HepG2 (cell line): ENCODE measurements around the gene PLGRKT. TPM values are rescaled to one million over a fixed set of nuclear protein-coding genes. Genes with fewer than 3 reads are reported as not detected.

ENCODE experiments used
- ATAC-seq: fragments of 200-7000 bp; cut with Tn5 transposase; 3 replicates; pipeline ENCODE4 v1.9.1; 2020; ENCODE audit warnings: mild to moderate bottlenecking, moderate library complexity
- BruUV-seq: library from RNA; stranded (reverse); fragments of 400-500 nt; replicated peaks from 2 replicates; lab custom pipeline; 2021; lab: Mats Ljungman, UMichigan
- CTCF ChIA-PET: fragments of 300-600 bp; formaldehyde crosslinking; extraction: SDS; loops from one replicate; lab custom pipeline; 2021; ENCODE audit warnings: low total read pairs, inconsistent platforms, low intra/inter-chr PET ratio; lab: Yijun Ruan, JAX
- POLR2A ChIA-PET: fragments of 350-600 bp; sonication (Branson Sonifier 250); formaldehyde crosslinking; loops from one replicate; lab custom pipeline; 2020; ENCODE audit warnings: antibody characterized with exemption, inconsistent platforms; lab: Yijun Ruan, JAX
- DNase-seq: peaks from one replicate; pipeline ENCODE4 v3.0.0-alpha.2; 2015; ENCODE audit warnings: low spot score
- FAIRE-seq: peaks from 3 replicates; lab custom pipeline; 2011; peaks lifted over from hg19 to GRCh38; lab: Jason Lieb, UNC
- H2AFZ ChIP-seq: one replicate; pipeline ENCODE4 v1.6.1; 2011; ENCODE audit warnings: low read length, inconsistent platforms
- H3K27ac ChIP-seq: fragments of 300-600 bp; 3 replicates; pipeline ENCODE4 v1.8.0; 2011; ENCODE audit warnings: mixed run types, mild to moderate bottlenecking, mixed read lengths, low read length, inconsistent platforms; ENCODE audit not compliant: insufficient read depth; ENCODE audit errors: extremely low read length
- H3K27me3 ChIP-seq, 2 experiments: fragments of 200-600 bp in 1 of 2; 2 replicates in 1 of 2; 3 replicates in 1 of 2; pipeline versions ENCODE4 v1.6.0 to v1.8.0; 2011; ENCODE audit warnings: low read length in 2 of 2, mild to moderate bottlenecking in 2 of 2, moderate library complexity in 2 of 2, inconsistent platforms in 1 of 2; ENCODE audit not compliant: insufficient read depth in 2 of 2, control insufficient read depth in 1 of 2
- H3K36me3 ChIP-seq, 2 experiments: fragments of 200-600 bp in 1 of 2; replicated peaks in 1 of 2; 2 replicates in 1 of 2; 3 replicates in 1 of 2; pipeline versions ENCODE4 v1.5.1 to v1.8.0; 2011; ENCODE audit warnings: low read length in 2 of 2, inconsistent platforms in 1 of 2; ENCODE audit not compliant: insufficient read depth in 2 of 2, control insufficient read depth in 1 of 2
- H3K4me1 ChIP-seq: 2 replicates; pipeline ENCODE4 v1.5.1; 2012; ENCODE audit warnings: low read length, inconsistent platforms; ENCODE audit not compliant: insufficient read depth
- H3K4me2 ChIP-seq: 2 replicates; pipeline ENCODE4 v1.6.0; 2011; ENCODE audit warnings: low read depth, low read length, inconsistent platforms
- H3K4me3 ChIP-seq, 3 experiments: fragments of 200-600 bp in 1 of 3; sonication (generic), shearing (Covaris generic) in 1 of 3; replicated peaks in 1 of 3; 2 replicates each; pipeline ENCODE4 v1.5.1; 2011 to 2016; ENCODE audit warnings: low read length in 3 of 3, inconsistent platforms in 2 of 3, low read depth in 2 of 3, mild to moderate bottlenecking in 2 of 3, control low read depth in 1 of 3, mixed read lengths in 1 of 3; ENCODE audit not compliant: insufficient read depth in 1 of 3
- H3K79me2 ChIP-seq: one replicate; pipeline ENCODE4 v1.6.1; 2011; ENCODE audit warnings: low read length, inconsistent platforms; ENCODE audit not compliant: insufficient read depth
- H3K9ac ChIP-seq: 2 replicates; pipeline ENCODE4 v1.6.0; 2011; ENCODE audit warnings: mild to moderate bottlenecking, low read depth, low read length, inconsistent platforms; ENCODE audit not compliant: insufficient read depth
- H3K9me3 ChIP-seq: 2 replicates; pipeline ENCODE4 v1.5.1; 2012; ENCODE audit warnings: mild to moderate bottlenecking, low read length
- H4K20me1 ChIP-seq: 2 replicates; pipeline ENCODE4 v1.6.0; 2011; ENCODE audit warnings: inconsistent platforms, mild to moderate bottlenecking, low read length, moderate library complexity; ENCODE audit not compliant: insufficient read depth
- NCOR1 ChIP-seq: fragments of 200-600 bp; sonication (generic); IDR thresholded peaks from 2 replicates; pipeline ENCODE4 v1.7.0; 2017; ENCODE audit warnings: antibody characterized with exemption, low read length, borderline replicate concordance
- NRL ChIP-seq: sonication (generic); formaldehyde crosslinking; IDR thresholded peaks from 2 replicates; pipeline ENCODE4 v1.5.0; 2020; ENCODE audit warnings: missing genetic modification reagents, mild to moderate bottlenecking, moderate library complexity, borderline replicate concordance
- RFXANK ChIP-seq: IDR thresholded peaks from 2 replicates; pipeline ENCODE4 v1.6.1; 2016
- RXRB ChIP-seq: IDR thresholded peaks from 2 replicates; pipeline ENCODE4 v1.6.1; 2016; ENCODE audit warnings: borderline replicate concordance, missing genetic modification reagents, missing compliant biosample characterization
- SAFB2 ChIP-seq: sonication (generic); formaldehyde crosslinking; IDR thresholded peaks from 2 replicates; pipeline ENCODE4 v1.5.1; 2020; ENCODE audit warnings: missing genetic modification reagents, low read depth, mild to moderate bottlenecking, borderline replicate concordance
- ZFP36 ChIP-seq: fragments of 150-350 bp; IDR thresholded peaks from 2 replicates; pipeline ENCODE4 v1.6.1; 2018; ENCODE audit warnings: borderline replicate concordance, low read length, low read depth; ENCODE audit not compliant: partially characterized antibody
- ZMAT3 ChIP-seq: sonication (generic); formaldehyde crosslinking; conservative IDR thresholded peaks from 2 replicates; pipeline ENCODE4 v1.7.0; 2021; ENCODE audit warnings: missing genetic modification reagents
- ZNF17 ChIP-seq: sonication (generic); formaldehyde crosslinking; IDR thresholded peaks from 2 replicates; pipeline ENCODE4 v1.5.0; 2020; ENCODE audit warnings: mild to moderate bottlenecking, missing genetic modification reagents
- ZNF577 ChIP-seq: sonication (generic); formaldehyde crosslinking; IDR thresholded peaks from 2 replicates; pipeline ENCODE4 v1.4.0; 2020; ENCODE audit warnings: mild to moderate bottlenecking, low read depth, missing genetic modification reagents, borderline replicate concordance
- ZNF660 ChIP-seq: sonication (generic); formaldehyde crosslinking; IDR thresholded peaks from 2 replicates; pipeline ENCODE4 v1.5.1; 2020; ENCODE audit warnings: mild to moderate bottlenecking, low read depth, missing genetic modification reagents, borderline replicate concordance
- ZNF776 ChIP-seq: sonication (generic); formaldehyde crosslinking; IDR thresholded peaks from 2 replicates; pipeline ENCODE4 v1.4.0; 2020; ENCODE audit warnings: mild to moderate bottlenecking, missing genetic modification reagents
- ZNF850 ChIP-seq: sonication (generic); formaldehyde crosslinking; conservative IDR thresholded peaks from 2 replicates; pipeline ENCODE4 v1.9.0; 2021; ENCODE audit warnings: mild to moderate bottlenecking, missing genetic modification reagents
- ZSCAN22 ChIP-seq: sonication (generic); formaldehyde crosslinking; IDR thresholded peaks from 2 replicates; pipeline ENCODE4 v1.4.0; 2020; ENCODE audit warnings: mild to moderate bottlenecking, missing genetic modification reagents
- in situ Hi-C: cut with HindIII; loops from 2 replicates; pipeline ENCODE4 v1.10.0; 2017; ENCODE audit warnings: low pct_unique_long_range_greater_than_20kb; ENCODE audit not compliant: extremely low pct_ligation_motif_present
- intact Hi-C: fragments of 100-400 bp; cut with micrococcal nuclease; formaldehyde crosslinking; loops from one replicate; pipeline ENCODE4 v1.10.0; 2022; ENCODE audit not compliant: unreplicated experiment
- polyA plus RNA-seq, 8 experiments: library from polyadenylated mRNA; depleted of rRNA in 3 of 8; stranded (reverse) in 7 of 8; unstranded in 1 of 8; fragments of >200 nt; fragmentation: Illumina TruSeq in 4 of 8; extraction: Trizol in 4 of 8; gene quantifications; 2 replicates each; pipeline versions ENCODE4 v1.2.1 to v1.2.3, GENCODE V29; 2011 to 2016; ENCODE audit warnings: low read depth in 4 of 8, missing spikeins in 1 of 8, mixed read lengths in 1 of 8; ENCODE audit not compliant: insufficient read depth in 1 of 8
- total RNA-seq, 5 experiments: library from RNA; depleted of rRNA; stranded (reverse); fragments of >200 nt; fragmentation: Illumina TruSeq; extraction: Trizol; gene quantifications; 2 replicates each; pipeline ENCODE4 v1.2.3, GENCODE V29; 2016; ENCODE audit warnings: low read depth in 1 of 5
- TF ChIP-seq, protein P1 (sequence below): sonication (generic); formaldehyde crosslinking; IDR thresholded peaks from 2 replicates; pipeline ENCODE4 v1.4.0; 2020; ENCODE audit warnings: missing genetic modification reagents
- TF ChIP-seq, protein P2 (sequence below): sonication (generic); formaldehyde crosslinking; IDR thresholded peaks from 2 replicates; pipeline ENCODE4 v1.5.0; 2020; ENCODE audit warnings: mild to moderate bottlenecking, missing genetic modification reagents

The PLGRKT gene
- total and polyA plus RNA-seq, 2 of the 13 experiments (the other 11 are each of a cell fraction or from before 2014, with no cell fraction given) = 5.0 to 15.8 TPM

DNA sequence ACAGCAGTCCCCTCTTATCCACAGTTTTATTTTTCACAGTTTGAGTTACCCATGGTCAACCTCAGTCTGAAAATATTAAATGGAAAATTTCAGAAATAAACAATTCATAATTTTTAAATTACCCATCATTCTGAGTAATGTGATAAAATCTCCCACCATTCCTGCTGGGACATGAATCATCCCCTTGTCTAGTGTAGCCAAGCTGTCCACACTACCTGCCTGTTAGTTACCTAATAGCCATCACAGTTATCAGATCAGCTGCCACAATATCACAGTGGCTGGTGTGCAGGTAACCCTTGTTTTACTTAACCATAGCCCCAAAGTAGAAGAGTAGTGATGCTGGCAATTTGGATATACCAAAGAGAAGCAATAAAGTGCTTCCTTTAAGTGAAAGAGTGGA is 10.7 kb downstream of the PLGRKT start:
- Histone ChIP-seq H3K4me1 (peaks cover 15% of the 10 kb centered on the region), H2AFZ (no peak overlapping the region), H3K79me2 (no peaks in the 10 kb centered on the region), H3K27me3 (no peaks in the 10 kb centered on the region), H3K9ac (no peak overlapping the region), H3K4me2 (no peak overlapping the region), H3K27ac (no peak overlapping the region), H4K20me1 (no peaks in the 10 kb centered on the region), H3K4me3 (no peak overlapping the region), H3K9me3 (no peaks in the 10 kb centered on the region), H3K36me3 (peaks cover 0 to 3% of the 10 kb centered on the region in 2 experiments; a peak in 1 of 5 replicates)
- no TSS peak for BruUV-seq
- TF ChIP-seq RXRB (CRISPR knock-in tag) (no peak), SAFB2 (no peak), ZSCAN22 (CRISPR knock-in tag) (no peak), ZFP36 (no peak), RFXANK (CRISPR knock-in tag) (no peak), ZNF850 (CRISPR knock-in tag) (no peak), ZNF660 (CRISPR knock-in tag) (no peak), ZNF577 (CRISPR knock-in tag) (no peak), NRL (no peak), ZNF17 (CRISPR knock-in tag) (no peak), ZNF776 (no peak), ZMAT3 (CRISPR knock-in tag) (no peak), NCOR1 (no peak)
- TF ChIP-seq, protein P1, sequence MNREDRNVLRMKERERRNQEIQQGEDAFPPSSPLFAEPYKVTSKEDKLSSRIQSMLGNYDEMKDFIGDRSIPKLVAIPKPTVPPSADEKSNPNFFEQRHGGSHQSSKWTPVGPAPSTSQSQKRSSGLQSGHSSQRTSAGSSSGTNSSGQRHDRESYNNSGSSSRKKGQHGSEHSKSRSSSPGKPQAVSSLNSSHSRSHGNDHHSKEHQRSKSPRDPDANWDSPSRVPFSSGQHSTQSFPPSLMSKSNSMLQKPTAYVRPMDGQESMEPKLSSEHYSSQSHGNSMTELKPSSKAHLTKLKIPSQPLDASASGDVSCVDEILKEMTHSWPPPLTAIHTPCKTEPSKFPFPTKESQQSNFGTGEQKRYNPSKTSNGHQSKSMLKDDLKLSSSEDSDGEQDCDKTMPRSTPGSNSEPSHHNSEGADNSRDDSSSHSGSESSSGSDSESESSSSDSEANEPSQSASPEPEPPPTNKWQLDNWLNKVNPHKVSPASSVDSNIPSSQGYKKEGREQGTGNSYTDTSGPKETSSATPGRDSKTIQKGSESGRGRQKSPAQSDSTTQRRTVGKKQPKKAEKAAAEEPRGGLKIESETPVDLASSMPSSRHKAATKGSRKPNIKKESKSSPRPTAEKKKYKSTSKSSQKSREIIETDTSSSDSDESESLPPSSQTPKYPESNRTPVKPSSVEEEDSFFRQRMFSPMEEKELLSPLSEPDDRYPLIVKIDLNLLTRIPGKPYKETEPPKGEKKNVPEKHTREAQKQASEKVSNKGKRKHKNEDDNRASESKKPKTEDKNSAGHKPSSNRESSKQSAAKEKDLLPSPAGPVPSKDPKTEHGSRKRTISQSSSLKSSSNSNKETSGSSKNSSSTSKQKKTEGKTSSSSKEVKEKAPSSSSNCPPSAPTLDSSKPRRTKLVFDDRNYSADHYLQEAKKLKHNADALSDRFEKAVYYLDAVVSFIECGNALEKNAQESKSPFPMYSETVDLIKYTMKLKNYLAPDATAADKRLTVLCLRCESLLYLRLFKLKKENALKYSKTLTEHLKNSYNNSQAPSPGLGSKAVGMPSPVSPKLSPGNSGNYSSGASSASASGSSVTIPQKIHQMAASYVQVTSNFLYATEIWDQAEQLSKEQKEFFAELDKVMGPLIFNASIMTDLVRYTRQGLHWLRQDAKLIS (CRISPR knock-in tag) = no peak
- TF ChIP-seq, protein P2, sequence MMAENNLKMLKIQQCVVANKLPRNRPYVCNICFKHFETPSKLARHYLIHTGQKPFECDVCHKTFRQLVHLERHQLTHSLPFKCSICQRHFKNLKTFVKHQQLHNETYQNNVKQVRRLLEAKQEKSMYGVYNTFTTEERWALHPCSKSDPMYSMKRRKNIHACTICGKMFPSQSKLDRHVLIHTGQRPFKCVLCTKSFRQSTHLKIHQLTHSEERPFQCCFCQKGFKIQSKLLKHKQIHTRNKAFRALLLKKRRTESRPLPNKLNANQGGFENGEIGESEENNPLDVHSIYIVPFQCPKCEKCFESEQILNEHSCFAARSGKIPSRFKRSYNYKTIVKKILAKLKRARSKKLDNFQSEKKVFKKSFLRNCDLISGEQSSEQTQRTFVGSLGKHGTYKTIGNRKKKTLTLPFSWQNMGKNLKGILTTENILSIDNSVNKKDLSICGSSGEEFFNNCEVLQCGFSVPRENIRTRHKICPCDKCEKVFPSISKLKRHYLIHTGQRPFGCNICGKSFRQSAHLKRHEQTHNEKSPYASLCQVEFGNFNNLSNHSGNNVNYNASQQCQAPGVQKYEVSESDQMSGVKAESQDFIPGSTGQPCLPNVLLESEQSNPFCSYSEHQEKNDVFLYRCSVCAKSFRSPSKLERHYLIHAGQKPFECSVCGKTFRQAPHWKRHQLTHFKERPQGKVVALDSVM = no peak
- intact Hi-C loops (no loop called here), in situ Hi-C loops (loop anchor here (25.0 kb wide), 2 partner anchors 440 to 665 kb away; partner anchors contain the start of gene JAK2)
- DNase-seq = no peak
- ATAC-seq = no peak
- ChIA-PET POLR2A (no interaction called here), CTCF (no interaction called here)
- no peak for FAIRE-seq
